NCI-H1417 (cell line): ENCODE measurements around the gene SRPK3.
A peak's percentile ranks its signal among the peaks of the same experiment; 100 is the strongest.

Experiments
- DNase-seq, 3 experiments: peaks; one replicate each; lab custom pipeline; 2025; lab: John Stamatoyannopoulos, UW

SRPK3 gene

DNA sequence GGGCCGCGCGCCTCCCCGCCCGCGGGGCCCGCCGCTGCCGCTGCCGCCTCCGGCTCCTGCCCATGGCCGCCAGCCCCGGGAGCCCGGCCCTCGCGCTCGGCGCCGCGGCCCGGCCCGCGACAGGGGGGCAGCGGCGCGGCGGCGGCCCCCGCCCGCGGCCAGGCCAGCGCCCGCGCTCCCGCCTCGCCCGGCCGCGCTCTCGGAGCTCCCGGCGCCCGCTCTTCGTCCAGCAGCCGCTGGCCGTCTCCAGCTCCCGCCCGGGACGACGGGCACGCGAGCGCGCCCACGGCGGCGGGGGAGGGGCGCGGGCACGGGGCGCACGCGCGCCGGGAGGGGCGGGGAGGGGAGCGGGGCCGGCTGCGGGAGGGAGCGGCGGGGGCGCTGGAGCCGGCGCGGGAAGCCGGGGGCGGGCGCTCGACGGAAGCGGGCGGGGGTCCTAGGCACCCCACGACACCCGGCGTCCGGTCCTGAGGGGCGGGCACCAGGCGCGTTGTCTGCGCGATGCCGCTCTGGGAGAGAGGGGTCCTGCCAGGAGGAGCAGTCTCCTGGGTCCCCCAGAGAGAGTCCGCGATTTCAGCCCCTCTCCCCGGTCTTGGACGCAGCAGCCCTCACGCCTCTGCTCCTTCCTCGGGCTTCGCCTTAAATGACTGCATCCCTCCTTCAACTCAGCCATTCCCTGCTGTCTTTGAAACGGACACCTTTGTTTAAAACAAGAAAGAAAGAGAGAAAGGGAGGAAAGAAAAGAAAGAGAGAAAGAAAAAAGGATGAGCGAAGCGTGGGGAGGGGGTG is 50.0 kb downstream of the SRPK3 start:
- peak; percentile 35 to 58 (median 47) for DNase-seq

GRCh38 chrX:153831429-153832150 is 50.7 kb downstream of the SRPK3 start:
- DNase-seq = peak in 1 of 3 experiments; percentile 39

DNA sequence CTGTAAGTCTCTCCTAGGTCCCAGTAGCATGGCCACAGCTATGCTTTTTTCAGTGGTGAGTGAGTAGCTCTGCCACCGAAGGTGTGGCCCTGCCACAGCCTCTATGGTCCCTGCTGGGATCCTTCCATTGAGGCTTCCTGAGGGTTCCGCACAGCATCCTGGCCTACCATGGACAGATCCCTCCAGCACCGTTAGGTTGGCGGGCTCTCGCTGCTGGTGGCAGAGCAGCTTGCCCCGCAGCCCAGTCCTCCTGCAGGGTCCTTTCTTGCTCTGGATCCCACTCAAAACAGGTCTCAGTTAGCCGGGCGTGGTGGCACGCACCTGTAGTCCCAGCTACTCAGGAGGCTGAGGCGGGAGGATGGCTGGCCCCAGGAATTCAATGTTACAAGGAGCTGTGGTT is 51.9 kb downstream of the SRPK3 start:
- no peak for DNase-seq
